H1 (cell line): ENCODE results near the gene ARHGEF4.

Source experiments
- CTCF ChIP-seq, 3 experiments: IDR thresholded peaks; 1 replicate in 2 of 3; 2 replicates in 1 of 3; pipeline versions ENCODE4 v1.5.1 to v1.6.1; 2011; ENCODE audit warnings: low read length in 3 of 3, mild to moderate bottlenecking in 3 of 3, inconsistent platforms in 2 of 3, low read depth in 1 of 3, moderate library complexity in 1 of 3; ENCODE audit not compliant: insufficient read depth in 1 of 3; ENCODE audit errors: control extremely low read depth in 1 of 3
- GABPA ChIP-seq: IDR thresholded peaks from 2 replicates; pipeline ENCODE4 v1.6.1; 2011; ENCODE audit warnings: mild to moderate bottlenecking, low read length, moderate library complexity, borderline replicate concordance; ENCODE audit not compliant: insufficient read depth
- KDM5A ChIP-seq: fragments of 200-600 bp; IDR thresholded peaks from 2 replicates; pipeline ENCODE4 v1.7.1; 2012; ENCODE audit warnings: mild to moderate bottlenecking, low read length, inconsistent platforms, mixed read lengths
- POLR2A ChIP-seq, 2 experiments: IDR thresholded peaks; 1 replicate in 1 of 2; 2 replicates in 1 of 2; pipeline ENCODE4 v1.6.1; 2011; ENCODE audit warnings: low read depth in 2 of 2, low read length in 2 of 2, mild to moderate bottlenecking in 2 of 2; ENCODE audit errors: control extremely low read depth in 1 of 2
- SP1 ChIP-seq: IDR thresholded peaks from 2 replicates; pipeline ENCODE4 v1.6.1; 2011; ENCODE audit warnings: low read depth, low read length
- TAF1 ChIP-seq: IDR thresholded peaks from 2 replicates; pipeline ENCODE4 v1.6.1; 2011; ENCODE audit warnings: mild to moderate bottlenecking, low read depth, low read length

DNA sequence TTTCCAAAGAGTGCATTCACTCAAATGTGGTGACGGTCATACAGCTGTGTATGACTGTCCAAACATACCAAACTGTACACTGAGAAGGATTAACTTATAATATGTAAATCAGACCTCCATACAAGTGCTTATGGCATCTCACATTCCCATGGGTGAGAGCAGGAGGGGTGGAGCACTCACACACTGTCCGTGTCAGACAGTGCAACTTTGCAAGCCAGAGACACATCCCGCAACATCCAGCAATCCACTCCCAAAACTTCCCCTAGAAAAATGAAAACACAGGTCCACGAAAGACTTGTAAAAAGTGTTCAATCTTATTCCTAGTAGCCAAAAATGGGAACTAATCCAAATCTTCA lies 220.2 kb downstream of the ARHGEF4 start:
- TF ChIP-seq KDM5A = no peak
- TF ChIP-seq TAF1 = no peak
- TF ChIP-seq SP1 = no peak
- no peak for TF ChIP-seq CTCF (IDR thresholded peaks at IDR 0.05; ENCODE audit: control extremely low read depth in 1 of 3, insufficient read depth in 1 of 3, low read depth in 1 of 3, low read length in 3 of 3)
- TF ChIP-seq POLR2A (IDR thresholded peaks at IDR 0.05; ENCODE audit: control extremely low read depth in 1 of 2, low read depth in 2 of 2, low read length in 2 of 2) = no peak
- no peak for TF ChIP-seq GABPA
